ENCODE measurements around the gene POMC. TPM values are rescaled to one million over a fixed set of nuclear protein-coding genes. Genes with fewer than 3 reads are reported as not detected.
"Not testable (repeated sequence)": the region's sequence is repeated elsewhere in the genome, so short reads cannot be mapped to it uniquely, and the experiment has no call there.

The POMC gene
- total RNA-seq, 1 donor from 2014 or later, result not detected

- H3K36me3 ChIP-seq (ENCODE audit: insufficient read depth, low read length), result no peaks in the 10 kb centered on the region
- peaks cover 54% of the 10 kb centered on the region for H3K27me3 ChIP-seq (ENCODE audit: insufficient read depth, low read length)
- no peaks in the 10 kb centered on the region for H3K9me3 ChIP-seq (ENCODE audit: insufficient read depth, low read depth, low read length)
- H3K4me1 ChIP-seq (ENCODE audit: insufficient read depth, low read length), result no peaks in the 10 kb centered on the region
- peaks cover 75% of the 10 kb centered on the region for H3K27me3 Mint-ChIP-seq (ENCODE audit: low read depth, unreplicated experiment)
- no peaks in the 10 kb centered on the region for H4K20me1 ChIP-seq (ENCODE audit: insufficient read depth, low read length)
- no peak overlapping the region for H3K27ac ChIP-seq (ENCODE audit: low read depth, low read length)
- no peak overlapping the region for H3K9ac ChIP-seq (ENCODE audit: low read length)
- H3K36me3 Mint-ChIP-seq (ENCODE audit: low read depth, unreplicated experiment), result no peaks in the 10 kb centered on the region
- no peak overlapping the region for H3K4me2 ChIP-seq (ENCODE audit: low read length)
- H3K9me3 Mint-ChIP-seq (ENCODE audit: unreplicated experiment), result no peaks in the 10 kb centered on the region
- no peak overlapping the region for H2AFZ ChIP-seq (ENCODE audit: low read depth, low read length)
- DNase-seq (ENCODE audit: low read depth) (no peak), FAIRE-seq (no peak)
- TF ChIP-seq EZH2 (IDR thresholded peaks at IDR 0.05; ENCODE audit: insufficient read depth, low read length) (no peak), CTCF (IDR thresholded peaks at IDR 0.05; ENCODE audit: insufficient read depth, low read depth, low read length) (no peak)
- H3K79me2 ChIP-seq (ENCODE audit: insufficient read depth, low read length), result no peaks in the 10 kb centered on the region
- H3K4me1 Mint-ChIP-seq (ENCODE audit: low read depth, unreplicated experiment), result no peaks in the 10 kb centered on the region
- H3K4me3 Mint-ChIP-seq (ENCODE audit: unreplicated experiment), result peak overlapping the region; percentile 64
- no peak overlapping the region for H3K27ac Mint-ChIP-seq (ENCODE audit: unreplicated experiment)
- H3K4me3 ChIP-seq (ENCODE audit: insufficient read depth, low read depth, low read length), result no peak overlapping the region
Measured at GRCh38 chr2:25169073-25169470, 692 bp upstream of the POMC start.

DNA sequence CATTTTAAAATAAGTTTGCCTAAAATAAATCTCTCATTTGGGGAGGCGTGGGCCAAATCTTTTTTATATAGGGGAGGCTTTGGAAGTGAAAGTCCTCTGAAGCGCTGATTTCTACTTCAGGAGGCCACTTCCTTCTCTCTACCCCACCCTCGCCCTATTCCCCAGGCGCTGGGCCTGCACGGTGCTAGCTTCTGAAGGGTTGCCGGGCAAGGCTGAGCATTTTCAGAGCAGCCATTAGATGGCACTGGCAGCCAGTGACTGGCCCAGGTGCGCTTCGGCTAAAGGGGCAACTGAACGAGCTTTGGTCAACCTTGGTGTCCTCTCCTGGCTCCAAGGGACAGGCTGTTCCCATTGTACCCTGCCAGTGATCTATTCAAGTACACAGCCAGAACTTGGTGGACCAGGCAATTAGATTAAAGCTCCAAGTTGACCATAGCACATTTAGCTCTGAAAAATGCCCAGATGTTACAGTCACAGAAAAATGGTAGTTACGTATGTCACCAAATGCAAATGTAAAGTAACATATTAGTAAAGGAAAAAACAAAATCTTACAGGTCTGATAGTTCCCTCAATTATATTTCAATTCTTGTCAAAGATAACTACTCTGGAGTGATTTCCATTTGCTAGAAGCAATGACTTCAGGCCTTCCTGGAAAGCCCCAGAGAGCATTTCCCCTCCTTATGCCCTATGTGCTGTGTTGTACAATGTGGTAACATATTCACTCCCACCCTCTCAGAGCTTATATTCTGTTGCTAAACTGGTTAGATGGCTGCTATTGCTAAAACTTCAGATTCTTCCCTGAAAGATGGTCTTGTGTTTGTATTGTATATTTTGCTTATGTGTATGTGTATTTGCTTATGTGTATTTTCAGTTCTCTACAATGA, 2.1 kb downstream of the POMC start:
- peaks cover 66% of the 10 kb centered on the region for H3K27me3 ChIP-seq (ENCODE audit: insufficient read depth, low read length)
- H3K27ac ChIP-seq (ENCODE audit: low read depth, low read length), result no peak overlapping the region
- no peaks in the 10 kb centered on the region for H3K36me3 ChIP-seq (ENCODE audit: insufficient read depth, low read length)
- TF ChIP-seq EZH2 (IDR thresholded peaks at IDR 0.05; ENCODE audit: insufficient read depth, low read length), result no peak
- no peak for TF ChIP-seq CTCF (IDR thresholded peaks at IDR 0.05; ENCODE audit: insufficient read depth, low read depth, low read length)
- H3K79me2 ChIP-seq (ENCODE audit: insufficient read depth, low read length), result no peaks in the 10 kb centered on the region
- H3K4me1 ChIP-seq (ENCODE audit: insufficient read depth, low read length), result no peaks in the 10 kb centered on the region
- H2AFZ ChIP-seq (ENCODE audit: low read depth, low read length), result no peak overlapping the region
- no peak for FAIRE-seq
- Mint-ChIP-seq H3K27ac (ENCODE audit: unreplicated experiment) (no peak overlapping the region), H3K27me3 (ENCODE audit: low read depth, unreplicated experiment) (peaks cover 80% of the 10 kb centered on the region), H3K4me3 (ENCODE audit: unreplicated experiment) (no peak overlapping the region), H3K36me3 (ENCODE audit: low read depth, unreplicated experiment) (no peaks in the 10 kb centered on the region), H3K4me1 (ENCODE audit: low read depth, unreplicated experiment) (no peaks in the 10 kb centered on the region), H3K9me3 (ENCODE audit: unreplicated experiment) (no peaks in the 10 kb centered on the region)
- no peak overlapping the region for H3K9ac ChIP-seq (ENCODE audit: low read length)
- no peak for DNase-seq (ENCODE audit: low read depth)
- H4K20me1 ChIP-seq (ENCODE audit: insufficient read depth, low read length), result no peaks in the 10 kb centered on the region
- H3K4me2 ChIP-seq (ENCODE audit: low read length), result no peak overlapping the region
- peaks cover 3% of the 10 kb centered on the region for H3K9me3 ChIP-seq (ENCODE audit: insufficient read depth, low read depth, low read length)
- no peak overlapping the region for H3K4me3 ChIP-seq (ENCODE audit: insufficient read depth, low read depth, low read length)

DNA sequence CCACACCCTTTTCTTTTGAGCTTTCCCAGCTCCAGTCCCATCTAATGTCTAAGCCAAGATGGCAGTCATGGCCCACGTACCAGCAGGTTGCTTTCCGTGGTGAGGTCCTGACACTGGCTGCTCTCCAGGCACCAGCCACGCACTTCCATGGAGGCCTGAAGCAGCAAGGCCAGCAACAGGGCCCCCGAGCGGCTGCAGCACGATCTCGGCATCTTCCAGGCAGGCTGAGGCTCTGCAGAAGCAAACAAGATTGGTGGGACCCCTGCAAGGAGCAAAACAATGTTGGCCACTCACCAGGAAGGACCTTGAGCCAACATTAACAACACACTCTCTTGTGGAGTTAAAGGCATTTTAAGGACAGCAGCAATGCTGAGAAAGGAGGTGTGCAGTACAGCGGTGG, 3.8 kb downstream of the POMC start:
- Histone ChIP-seq H3K79me2 (ENCODE audit: insufficient read depth, low read length) (no peaks in the 10 kb centered on the region), H3K36me3 (ENCODE audit: insufficient read depth, low read length) (no peaks in the 10 kb centered on the region), H3K9ac (ENCODE audit: low read length) (no peak overlapping the region), H3K27me3 (ENCODE audit: insufficient read depth, low read length) (peaks cover 56% of the 10 kb centered on the region), H3K27ac (ENCODE audit: low read depth, low read length) (no peak overlapping the region), H3K9me3 (ENCODE audit: insufficient read depth, low read depth, low read length) (peaks cover 3% of the 10 kb centered on the region), H3K4me3 (ENCODE audit: insufficient read depth, low read depth, low read length) (no peak overlapping the region), H3K4me2 (ENCODE audit: low read length) (no peak overlapping the region), H4K20me1 (ENCODE audit: insufficient read depth, low read length) (no peaks in the 10 kb centered on the region), H3K4me1 (ENCODE audit: insufficient read depth, low read length) (no peaks in the 10 kb centered on the region), H2AFZ (ENCODE audit: low read depth, low read length) (no peak overlapping the region)
- Mint-ChIP-seq H3K4me3 (ENCODE audit: unreplicated experiment) (no peak overlapping the region), H3K27me3 (ENCODE audit: low read depth, unreplicated experiment) (peaks cover 70% of the 10 kb centered on the region), H3K36me3 (ENCODE audit: low read depth, unreplicated experiment) (peaks cover 4% of the 10 kb centered on the region), H3K9me3 (ENCODE audit: unreplicated experiment) (no peaks in the 10 kb centered on the region), H3K27ac (ENCODE audit: unreplicated experiment) (no peak overlapping the region), H3K4me1 (ENCODE audit: low read depth, unreplicated experiment) (peaks cover 5% of the 10 kb centered on the region)
- FAIRE-seq, result no peak
- TF ChIP-seq CTCF (IDR thresholded peaks at IDR 0.05; ENCODE audit: insufficient read depth, low read depth, low read length) (no peak), EZH2 (IDR thresholded peaks at IDR 0.05; ENCODE audit: insufficient read depth, low read length) (no peak)
- DNase-seq (ENCODE audit: low read depth), result no peak

DNA sequence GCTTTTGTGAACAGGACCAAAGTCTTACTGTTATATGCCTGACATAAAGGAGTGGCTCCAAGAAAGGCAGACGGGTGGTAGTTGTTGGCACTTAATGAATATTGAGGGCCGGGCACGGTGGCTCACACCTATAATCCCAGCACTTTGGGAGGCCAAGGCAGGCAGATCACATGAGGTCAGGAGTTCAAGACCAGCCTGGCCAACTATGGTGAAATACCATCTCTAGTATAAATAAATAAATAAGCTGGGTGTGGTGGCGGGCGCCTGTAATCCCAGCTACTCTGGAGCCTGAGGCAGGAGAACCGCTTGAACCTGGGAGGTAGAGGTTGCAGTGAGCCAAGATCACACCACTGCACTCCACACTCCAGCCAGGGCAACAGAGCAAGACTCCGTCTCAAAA, 6.3 kb downstream of the POMC start:
- not testable (repeated sequence) for H2AFZ ChIP-seq (ENCODE audit: low read depth, low read length); H3K27ac ChIP-seq (ENCODE audit: low read depth, low read length)

More for the DNA sequence above, 6.3 kb downstream of the POMC start:
- not testable (repeated sequence) for H3K36me3 ChIP-seq (ENCODE audit: insufficient read depth, low read length); H3K9me3 ChIP-seq (ENCODE audit: insufficient read depth, low read depth, low read length); H3K4me3 ChIP-seq (ENCODE audit: insufficient read depth, low read depth, low read length); DNase-seq (ENCODE audit: low read depth); H3K36me3 Mint-ChIP-seq (ENCODE audit: low read depth, unreplicated experiment); H3K27ac Mint-ChIP-seq (ENCODE audit: unreplicated experiment); H3K9ac ChIP-seq (ENCODE audit: low read length); H3K79me2 ChIP-seq (ENCODE audit: insufficient read depth, low read length); H3K4me2 ChIP-seq (ENCODE audit: low read length); FAIRE-seq; H3K9me3 Mint-ChIP-seq (ENCODE audit: unreplicated experiment); H4K20me1 ChIP-seq (ENCODE audit: insufficient read depth, low read length); H3K4me3 Mint-ChIP-seq (ENCODE audit: unreplicated experiment); H3K4me1 ChIP-seq (ENCODE audit: insufficient read depth, low read length); H3K4me1 Mint-ChIP-seq (ENCODE audit: low read depth, unreplicated experiment)
- peaks cover 51% of the 10 kb centered on the region for H3K27me3 Mint-ChIP-seq (ENCODE audit: low read depth, unreplicated experiment)
- H3K27me3 ChIP-seq (ENCODE audit: insufficient read depth, low read length), result peaks cover 39% of the 10 kb centered on the region

All from astrocyte (in vitro differentiated cells and primary cell).